Esophagus muscularis mucosa (tissue), 4 donors: ENCODE data around the gene DISP1.

Source experiments
- CTCF ChIP-seq, 3 experiments: fragments of 200-600 bp in 2 of 3; fragments of 450-650 bp in 1 of 3; sonication (generic) in 2 of 3; IDR thresholded peaks; one replicate each; pipeline ENCODE4 v1.5.1; 2017 to 2019; ENCODE audit warnings: antibody characterized with exemption in 3 of 3, mild to moderate bottlenecking in 2 of 3, moderate library complexity in 1 of 3
- EP300 ChIP-seq: sonication (generic); formaldehyde crosslinking; IDR thresholded peaks from one replicate; pipeline ENCODE4 v1.6.1; 2017; ENCODE audit warnings: antibody characterized with exemption
- POLR2A ChIP-seq: fragments of 450-650 bp; IDR thresholded peaks from one replicate; pipeline ENCODE4 v1.6.1; 2017; ENCODE audit warnings: antibody characterized with exemption, moderate library complexity, mild to moderate bottlenecking, low read depth
- POLR2AphosphoS5 ChIP-seq, 2 donors: sonication (generic); formaldehyde crosslinking; IDR thresholded peaks; one replicate each; pipeline ENCODE4 v1.6.1; 2017; ENCODE audit warnings: antibody characterized with exemption in 2 of 2

DNA sequence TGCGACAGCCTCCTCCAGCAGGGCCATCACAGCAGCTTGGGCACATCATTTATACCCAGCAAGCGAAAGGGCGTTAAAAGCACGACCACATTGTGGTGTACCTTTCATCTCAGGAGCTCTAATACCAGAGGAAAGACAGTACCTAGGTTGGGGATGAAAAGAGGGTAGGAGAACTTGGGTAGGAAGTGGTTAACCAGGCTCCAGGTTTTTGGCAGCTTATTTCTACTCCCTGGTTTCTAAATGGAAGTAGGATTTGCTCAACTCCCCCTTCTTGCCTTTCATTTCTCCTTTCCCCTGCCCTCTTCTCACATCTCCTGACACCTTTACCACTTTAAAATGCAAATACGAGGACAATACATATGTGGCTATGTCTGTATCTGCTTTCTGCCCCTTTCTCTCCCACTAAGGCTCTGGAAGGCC lies 47.7 kb upstream of the DISP1 start:
- TF ChIP-seq POLR2A (no peak), CTCF (IDR thresholded peaks at IDR 0.05) (no peak), POLR2AphosphoS5 (IDR thresholded peaks at IDR 0.05) (no peak), EP300 (no peak)
